HPDE6-E6E7 (cell line): Measurements from ENCODE around the gene HELZ2.

Source experiments
- DNase-seq: peaks from one replicate; pipeline ENCODE4 v3.0.0; 2011; ENCODE audit warnings: missing footprints; ENCODE audit errors: extremely low spot score

The HELZ2 gene

DNA sequence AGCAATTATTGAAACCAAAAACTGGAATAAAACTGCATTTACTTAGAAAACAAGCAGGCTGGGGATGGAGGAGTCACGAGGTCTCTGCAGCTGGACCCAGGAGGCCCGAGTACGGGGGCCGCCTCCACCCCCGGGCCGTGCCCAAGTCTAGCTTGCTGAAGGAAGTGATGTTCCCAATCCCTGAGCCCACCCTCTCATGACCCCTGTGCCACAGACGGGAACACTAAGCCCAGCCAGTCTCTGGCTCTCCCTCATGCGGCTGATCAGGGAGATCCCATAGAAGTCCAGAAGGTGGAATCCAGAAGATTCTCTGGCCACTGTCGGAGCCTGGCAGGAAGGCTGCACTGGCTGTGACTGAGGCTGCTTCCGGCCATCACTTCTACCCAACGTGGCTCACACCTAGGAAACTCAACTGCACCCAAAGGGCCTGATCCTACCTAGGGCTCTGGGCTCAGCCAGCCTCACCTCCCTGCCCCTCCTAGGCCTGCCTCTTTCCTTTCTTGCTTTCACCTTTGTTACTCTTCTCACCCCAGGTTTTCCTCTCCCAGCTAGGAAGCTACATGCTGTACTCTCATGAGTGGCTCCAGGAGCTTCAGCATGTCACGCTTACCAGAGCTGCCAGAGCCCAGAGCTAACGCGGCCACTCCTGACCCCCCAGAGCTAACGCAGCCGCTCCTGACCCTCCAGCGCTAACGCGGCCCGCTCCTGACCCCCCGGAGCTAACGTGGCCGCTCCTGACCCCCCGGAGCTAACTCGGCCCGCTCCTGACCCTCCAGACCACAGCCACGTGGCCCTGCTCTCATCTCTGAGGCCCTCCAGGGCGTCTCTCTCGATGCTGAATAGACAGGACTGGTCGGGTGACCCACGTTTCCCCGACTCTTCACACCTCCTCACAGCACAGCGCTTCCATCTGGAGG lies 24.7 kb upstream of the HELZ2 start:
- DNase-seq = no peak

DNA sequence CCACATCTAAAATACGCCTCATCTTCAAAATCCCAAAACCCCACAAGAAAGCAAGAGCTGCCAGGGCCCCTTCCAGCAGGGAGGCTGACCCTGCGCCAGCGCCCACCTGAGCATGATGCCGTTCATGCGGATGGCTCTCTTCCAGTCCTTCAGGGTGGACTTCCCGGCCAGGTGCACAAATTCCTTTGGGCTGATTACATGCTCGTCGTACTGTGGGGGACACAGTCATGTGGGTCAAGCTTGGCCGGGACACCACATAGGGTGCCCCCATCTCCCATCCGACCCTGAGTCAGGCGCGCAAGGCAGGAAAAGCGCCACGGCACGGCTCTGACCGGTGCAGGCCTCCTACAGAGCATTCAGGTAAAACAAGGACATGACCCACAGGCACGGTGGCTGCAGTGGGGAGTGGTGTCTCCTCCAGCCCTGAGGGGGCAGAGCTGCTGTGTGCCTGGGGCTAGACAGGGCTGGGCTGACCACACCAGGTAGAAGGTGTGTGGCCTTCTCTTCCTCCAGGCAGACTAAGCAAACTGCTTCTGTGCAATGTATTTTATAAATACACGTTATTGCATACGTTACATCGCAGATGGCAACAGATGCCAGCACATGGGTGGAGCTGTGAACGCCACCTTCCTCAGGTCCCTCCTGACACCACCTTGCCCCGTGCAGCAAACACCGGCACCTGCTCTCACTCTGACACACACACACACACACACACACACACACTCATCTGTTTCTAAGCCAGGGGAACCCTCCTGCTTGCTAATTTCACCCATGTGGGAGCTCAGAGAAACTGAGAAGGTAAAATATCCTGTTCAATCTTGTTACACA lies 23.8 kb upstream of the HELZ2 start:
- no peak for DNase-seq

DNA sequence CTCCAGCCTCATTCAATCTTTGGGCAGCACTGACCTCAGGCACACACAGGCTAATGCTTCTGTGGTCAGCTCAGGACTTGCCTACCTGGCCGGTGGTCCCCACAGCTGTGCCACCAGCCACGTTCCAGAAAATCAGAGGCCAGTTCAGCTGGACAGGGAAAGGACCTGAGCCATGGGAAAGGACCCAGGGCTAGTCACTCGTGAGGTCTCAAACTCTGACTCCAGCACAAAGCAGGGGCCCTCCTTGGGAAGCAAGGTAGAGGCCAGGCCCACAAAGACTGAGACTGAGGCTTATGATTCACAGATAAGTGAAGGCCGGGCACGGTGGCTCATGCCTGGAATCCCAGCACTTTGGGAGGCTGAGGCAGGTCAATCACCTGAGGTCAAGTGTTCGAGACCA lies 22.4 kb upstream of the HELZ2 start:
- DNase-seq = no peak

DNA sequence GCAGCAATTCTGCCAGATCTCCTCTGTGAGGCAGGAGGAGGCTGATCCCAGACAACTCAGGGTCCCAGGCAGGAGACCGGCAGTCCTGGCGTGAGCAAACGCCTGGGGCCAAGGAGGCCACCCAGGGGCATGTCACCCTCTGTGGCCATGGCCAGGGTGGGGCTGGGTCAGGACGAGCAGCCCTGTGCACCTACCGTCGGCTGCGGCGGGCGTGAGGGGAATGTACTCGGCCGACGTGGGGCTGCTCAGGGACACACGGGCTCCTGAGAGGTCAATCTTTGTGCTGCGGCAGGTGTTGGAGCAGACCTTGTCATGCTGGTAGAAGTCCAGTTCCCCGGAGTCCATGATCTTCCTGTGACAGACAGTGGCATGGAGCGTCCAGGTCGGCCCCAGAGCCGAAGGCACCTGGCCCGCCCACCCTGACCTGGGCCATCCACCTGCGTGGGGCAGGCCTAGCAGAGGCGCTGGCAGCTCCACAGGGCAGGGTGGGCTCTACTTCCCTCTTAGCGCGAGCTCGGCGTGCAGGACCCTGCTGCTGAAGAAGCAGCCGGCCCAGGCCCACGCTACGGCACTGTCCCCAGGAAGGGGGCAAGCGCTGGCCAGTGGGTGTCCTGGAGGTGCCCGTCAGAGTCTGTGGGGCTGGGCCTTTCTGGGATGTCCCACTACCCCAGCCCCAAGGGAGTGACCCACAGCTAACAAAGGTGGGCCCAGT lies 21.5 kb upstream of the HELZ2 start:
- no peak for DNase-seq

DNA sequence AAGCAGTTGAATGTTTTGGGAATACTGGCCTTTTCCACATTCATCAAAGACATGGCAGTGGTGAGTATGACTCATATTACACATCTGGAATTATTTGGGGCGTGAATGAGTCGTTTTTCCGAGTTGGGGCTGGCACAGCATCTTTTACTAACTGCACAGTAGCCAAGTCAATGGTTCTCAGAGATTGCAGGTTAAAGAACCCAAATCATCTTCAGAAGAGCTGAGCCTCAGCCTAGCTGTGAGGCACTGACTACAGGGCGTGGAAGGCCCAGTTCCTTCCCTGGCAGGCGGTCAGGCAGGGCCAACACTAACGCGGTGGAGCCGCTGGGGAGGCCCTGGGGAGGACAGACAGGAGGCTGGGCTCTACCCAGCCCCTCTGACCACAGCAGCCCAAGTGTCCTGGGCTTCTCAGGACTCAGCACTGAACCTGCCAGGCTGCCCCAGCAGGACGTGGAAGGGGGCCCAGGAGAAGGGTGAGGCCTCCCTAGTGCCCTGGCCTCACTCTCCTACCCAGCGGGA lies 20.1 kb upstream of the HELZ2 start:
- no peak for DNase-seq

DNA sequence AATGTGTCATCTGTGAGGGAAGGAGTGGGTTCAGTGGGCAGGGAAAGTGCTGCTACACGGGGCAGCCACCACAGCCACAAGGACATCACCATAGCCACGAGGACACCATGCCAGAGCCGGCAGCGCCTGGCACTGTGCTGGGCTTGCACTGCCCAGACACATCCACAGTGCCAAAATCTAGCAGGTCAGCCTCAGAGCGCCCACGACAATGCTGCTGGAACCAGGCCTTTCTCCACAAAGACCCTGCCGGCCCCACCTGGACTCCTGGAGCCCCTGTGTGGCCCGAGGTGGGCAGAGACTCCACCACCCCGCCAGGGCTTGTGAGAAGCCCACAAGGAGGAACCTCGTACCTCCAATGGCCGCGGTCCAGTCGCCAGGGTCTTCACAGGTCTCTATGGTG lies 18.6 kb upstream of the HELZ2 start:
- DNase-seq = no peak

DNA sequence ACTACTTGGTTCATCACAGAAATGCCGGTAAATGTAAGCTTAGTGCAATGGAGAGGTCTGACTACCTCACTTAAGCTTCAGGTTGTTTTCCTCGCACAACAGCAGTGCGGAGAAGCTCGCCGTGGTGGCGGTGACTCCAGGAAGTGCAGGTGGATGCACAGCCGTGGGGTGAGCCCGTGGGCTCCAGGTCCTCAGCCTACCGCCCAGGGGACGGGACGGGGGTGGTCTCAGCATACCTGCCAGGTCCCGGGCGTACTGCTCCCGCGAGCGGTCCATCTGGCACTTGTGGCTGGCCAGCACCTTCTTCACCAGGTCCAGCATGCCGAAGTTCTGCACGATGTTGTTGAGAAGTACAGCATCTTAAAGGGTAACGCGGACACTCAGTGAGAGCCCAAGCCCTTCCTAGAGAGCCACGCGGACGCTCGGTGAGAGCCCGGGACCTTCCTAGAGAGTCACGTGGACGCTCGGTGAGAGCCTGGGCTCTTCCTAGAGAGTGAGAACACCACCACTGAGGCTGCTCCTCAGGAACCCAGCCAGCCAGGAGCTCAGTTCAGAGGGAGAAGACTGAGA lies 17.8 kb upstream of the HELZ2 start:
- no peak for DNase-seq

DNA sequence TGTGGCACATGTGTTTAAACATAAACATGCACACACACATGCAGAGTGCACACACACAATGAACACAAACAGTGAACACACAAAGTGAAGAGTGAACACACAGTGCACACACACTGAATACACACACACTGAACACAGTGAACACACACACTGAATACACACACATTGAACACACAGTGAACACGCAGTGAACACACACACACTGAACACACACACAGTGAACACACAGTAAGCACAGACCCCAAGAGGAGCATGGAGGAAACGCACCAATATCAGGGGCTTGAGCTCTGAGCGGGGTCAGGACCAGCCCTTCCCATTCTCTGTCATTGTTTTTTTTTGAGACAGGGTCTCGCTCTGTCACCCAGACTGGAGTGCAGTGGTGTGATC lies 17.1 kb upstream of the HELZ2 start:
- DNase-seq = no peak

DNA sequence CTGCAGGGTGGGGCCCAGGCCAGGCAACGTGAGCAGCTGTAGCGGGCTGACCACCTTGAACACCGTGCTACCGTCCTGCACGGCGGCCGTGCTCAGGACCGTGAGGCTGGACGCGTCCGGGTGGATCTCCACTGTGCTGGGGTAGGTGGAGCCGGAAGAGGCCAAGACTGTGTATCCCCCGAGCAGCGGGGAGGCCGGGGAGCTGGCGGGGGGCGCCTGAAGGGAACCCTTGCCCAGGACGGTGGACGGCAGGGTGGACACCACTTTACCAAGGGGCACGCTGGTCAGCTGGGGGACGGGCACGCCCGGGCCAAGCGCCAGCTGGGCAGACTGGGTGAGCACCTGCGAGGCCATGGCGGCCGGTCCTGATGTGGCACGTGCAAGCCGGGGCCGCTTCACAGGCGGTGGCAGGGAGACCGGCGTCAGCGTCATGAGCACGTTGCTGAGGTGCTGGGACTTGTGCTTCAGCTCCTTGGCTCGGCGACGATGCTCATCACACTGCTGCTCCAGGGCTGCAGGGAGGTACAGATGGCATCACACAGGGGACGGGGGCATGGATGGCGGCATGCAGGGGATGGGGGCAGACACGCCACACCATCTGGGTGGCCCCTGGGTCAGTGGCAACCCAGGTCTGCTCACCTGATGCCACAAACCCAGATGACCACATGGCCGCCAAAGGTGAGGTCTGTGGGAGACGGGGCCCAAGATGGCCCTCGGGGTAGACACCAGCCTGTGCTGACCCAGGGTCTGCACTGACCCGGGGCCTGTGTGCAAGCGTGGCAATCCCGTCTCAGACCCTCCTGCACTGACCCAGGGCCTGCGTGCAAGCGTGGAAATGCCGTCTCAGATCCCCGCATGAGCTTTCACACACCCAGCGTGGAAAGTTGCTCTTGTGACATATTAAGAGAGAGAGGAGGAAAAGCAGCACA lies 16.4 kb upstream of the HELZ2 start:
- DNase-seq = no peak

DNA sequence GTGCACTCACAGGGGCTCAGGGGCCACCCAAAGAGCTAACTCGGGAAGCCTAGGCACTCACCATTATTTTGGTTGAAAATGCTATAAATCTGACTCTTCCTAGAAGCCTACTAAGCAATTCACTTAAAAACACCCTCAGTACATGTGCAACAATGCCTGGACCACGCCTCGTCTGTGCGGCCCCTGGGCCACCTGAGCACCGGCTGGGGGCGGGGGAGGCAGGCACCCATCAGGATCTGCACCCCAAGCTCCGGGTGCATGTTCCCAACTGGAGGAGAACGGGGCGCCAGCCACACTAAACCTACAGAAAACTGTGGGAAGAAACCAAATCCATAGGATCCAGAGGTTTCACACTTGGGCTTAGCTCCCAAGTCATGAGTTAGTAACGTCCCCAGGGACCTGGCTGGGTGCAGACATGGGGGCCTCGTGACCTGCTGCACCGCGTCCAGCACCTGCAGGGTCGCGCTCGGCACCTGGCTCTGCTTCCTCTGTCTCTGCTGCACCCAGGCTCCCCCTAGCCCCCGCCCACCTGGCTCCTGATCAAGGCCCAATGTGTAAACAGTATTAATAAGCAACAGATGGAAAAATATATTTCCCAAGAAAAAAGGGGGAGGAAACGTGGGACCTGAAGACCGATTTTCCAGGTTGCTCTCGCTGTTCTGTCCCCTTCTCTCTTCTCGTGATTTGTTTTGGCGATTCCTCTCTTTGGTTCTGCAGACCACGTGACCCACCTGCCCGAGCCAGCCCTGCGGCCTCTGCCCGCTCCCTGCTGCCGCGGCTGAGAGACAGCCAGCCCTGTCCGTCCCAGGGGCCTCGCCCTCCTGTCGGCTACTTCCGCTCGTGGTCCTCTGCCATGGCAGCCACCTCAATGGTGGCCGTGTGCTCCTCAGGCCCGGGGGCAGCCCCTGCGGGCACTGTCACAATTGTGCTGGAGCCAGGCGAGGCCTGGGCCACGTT lies 15.5 kb upstream of the HELZ2 start:
- no peak for DNase-seq

DNA sequence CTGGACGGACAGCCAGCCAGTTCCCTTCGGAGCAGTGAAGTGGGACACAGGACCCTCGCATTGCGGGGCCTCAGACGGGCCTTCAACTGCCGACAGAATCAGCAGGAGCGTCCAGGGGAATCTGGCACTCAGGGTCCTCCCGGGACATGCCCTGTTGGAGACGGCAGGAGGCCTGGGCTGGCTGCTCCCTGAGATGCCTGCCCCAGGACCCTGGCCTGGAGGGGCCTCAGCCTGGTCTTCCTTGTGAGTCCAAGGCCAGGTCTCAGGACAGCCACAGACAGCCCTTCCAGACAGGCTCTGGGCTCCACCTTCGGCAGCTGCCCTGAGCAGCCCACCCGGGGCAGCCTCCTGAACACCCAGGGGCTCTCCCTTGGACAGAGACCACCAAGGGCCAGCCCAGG lies 14.6 kb upstream of the HELZ2 start:
- DNase-seq = no peak

DNA sequence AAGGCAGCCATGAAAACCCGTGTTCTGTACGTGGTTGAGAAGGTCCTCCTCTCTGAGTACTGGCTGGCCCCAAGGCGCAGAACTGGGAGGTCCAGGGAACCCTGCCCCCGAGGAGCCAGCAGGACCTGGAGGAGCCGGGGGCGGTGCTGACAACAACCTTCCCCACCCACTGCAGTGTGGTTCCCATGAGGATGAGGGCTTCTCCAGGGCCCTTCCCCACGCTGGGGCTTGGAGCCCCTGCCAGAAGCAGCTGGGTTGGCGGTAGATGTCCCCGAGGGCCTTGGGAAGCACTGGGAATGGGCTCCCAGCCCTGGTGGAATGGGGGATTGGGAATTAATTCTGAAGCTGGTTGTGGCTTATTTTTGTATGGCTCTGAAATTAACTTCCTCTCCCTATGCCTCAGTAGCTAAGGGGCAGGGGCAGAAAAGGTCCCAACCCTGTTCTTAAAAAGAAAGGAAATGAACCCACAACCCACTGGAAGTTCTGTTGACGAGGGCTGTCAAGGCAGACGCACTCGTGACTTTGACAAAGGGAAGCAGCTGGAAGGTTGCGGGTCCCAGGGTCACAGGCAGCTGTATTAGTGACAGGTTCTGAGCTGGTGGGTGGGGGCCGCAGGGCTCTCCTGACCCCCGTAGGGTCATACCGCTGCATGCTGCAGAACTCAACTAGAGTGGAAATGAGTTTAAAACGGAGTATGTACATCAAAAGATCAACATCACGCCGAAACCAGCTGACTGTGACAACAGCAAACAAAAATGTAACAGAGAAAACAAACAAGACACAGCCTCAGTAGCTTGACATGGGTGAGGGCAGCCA lies 13.9 kb upstream of the HELZ2 start:
- DNase-seq = no peak

DNA sequence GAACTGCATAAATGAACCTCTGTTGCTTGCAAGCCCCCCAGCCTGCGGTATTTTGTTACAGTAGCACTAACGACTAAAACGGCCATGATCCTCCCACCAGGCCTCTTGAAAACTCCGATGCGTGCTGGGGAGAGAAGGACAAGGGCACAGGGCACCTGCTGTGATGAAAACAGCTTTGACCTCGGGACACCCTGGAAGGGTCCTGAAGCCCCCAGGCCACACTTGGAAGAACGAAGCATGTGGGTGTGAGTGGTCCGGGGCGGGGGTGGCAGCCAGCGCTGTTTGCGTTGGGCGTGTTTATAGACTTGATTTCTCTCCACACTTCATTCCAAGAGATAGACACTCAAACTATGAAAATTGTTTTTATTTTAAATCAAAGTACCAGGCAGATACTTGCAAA lies 13.2 kb upstream of the HELZ2 start:
- no peak for DNase-seq

DNA sequence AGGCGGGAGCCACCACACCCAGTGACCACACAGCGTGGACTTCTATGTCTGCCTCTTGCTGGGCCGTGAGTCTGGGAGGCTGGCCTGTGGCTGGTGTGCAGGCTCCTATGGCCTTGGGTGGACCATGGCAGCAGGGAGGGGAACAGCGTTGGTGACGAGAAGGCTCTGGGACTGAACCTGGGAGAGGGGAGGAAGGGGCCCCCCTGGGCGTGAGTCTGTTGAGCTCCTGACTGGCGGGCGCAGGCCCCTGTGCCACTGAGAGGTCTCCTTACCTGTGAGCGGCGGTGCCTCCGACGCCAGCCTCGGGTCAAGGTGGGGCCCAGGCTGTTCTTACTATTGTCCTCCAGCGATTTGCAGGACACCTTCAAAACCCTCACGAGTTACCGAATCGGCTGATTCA lies 12.8 kb upstream of the HELZ2 start:
- no peak for DNase-seq

DNA sequence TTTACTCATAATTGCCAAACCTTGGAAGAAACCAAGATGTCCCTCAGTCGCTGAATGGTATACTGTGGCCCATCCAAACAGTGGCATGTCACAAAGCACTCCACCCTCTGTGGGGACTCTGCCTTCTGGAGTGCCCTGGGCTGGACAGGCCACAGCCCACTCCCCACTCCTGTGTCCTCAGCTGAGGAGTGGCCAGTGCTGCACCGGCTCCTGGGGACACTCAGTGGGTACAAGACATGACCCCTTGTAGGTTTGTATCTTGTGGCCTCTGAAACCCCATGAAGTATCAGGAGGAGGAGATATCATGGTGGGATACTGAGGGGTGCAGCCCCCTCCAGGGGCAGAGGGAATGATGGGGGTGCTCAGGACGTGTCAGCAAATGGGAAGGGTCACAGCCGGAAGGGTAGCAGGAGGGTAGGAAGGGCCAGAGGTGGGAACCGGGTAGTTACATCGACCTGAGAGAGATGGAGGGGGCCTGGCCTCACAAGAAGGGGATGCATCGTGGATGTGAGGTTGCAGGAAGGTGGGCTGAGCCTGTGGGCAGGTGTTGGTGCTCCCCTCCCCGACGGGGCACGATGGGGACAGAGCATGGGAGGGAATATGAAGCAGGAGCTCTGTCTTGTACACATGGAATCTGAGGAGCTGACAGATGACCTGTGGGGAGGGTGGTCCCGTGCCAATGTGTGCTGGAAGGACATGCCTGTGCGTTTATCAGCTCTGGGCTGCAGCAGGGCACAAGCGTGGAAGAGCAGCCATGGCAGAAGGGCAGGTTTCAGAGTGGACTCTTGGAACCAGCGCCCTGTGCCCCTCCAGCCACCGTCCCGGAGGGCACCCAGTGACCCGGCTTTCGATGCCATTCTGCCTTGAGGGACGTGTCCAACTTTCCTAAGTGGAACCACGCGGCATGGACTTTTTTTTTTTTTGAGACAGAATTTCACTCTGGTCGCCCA lies 11.9 kb upstream of the HELZ2 start:
- no peak for DNase-seq

DNA sequence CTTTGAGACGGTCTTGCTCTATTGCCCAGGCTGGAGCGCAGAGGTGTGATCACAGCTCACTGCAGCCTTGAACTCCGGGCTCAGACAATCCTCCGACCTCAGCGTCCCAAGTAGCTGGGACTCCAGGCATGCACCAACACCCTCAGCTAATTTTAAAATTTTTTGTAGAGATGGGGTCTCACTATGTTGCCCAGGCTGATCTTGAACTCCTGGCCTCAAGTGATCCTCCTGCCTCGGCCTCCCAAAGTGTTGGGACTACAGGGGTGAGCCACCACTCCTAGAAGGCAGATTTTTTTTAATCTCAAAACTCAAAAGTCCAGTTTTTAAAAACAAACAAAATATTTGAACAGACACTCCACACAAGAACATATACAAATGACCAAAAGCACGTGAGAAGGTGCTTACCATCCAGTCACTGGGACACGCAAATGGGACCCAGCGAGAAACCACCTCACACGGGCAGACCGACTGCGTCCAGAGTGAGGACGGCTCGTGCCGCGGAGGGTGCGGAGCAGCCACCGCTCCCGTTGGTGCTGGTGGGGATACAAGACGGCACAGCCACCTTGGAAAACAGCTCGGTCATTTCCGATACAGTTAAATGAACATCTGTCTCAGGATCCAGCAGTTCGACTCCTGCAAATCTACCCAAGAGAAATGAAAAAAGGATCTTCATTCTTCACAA lies 8.5 kb upstream of the HELZ2 start:
- DNase-seq = no peak
